OCI-LY7 (cell line): Measurements from ENCODE around the gene KLK15. TPM values are rescaled to one million over a fixed set of nuclear protein-coding genes. Genes with fewer than 3 reads are reported as not detected.
"Not testable (repeated sequence)": the region's sequence is repeated elsewhere in the genome, so short reads cannot be mapped to it uniquely, and the experiment has no call there.

Experiments used
- BruUV-seq: library from RNA; stranded (reverse); fragments of 400-500 nt; replicated peaks from 2 replicates; lab custom pipeline; 2021; lab: Mats Ljungman, UMichigan
- CTCF ChIA-PET: fragments of 300-600 bp; sonication (Branson Sonifier 250); formaldehyde crosslinking; loops from one replicate; lab custom pipeline; 2022; ENCODE audit warnings: antibody characterized with exemption; ENCODE audit not compliant: unreplicated experiment; lab: Charles Lee
- POLR2A ChIA-PET: fragments of 300-600 bp; sonication (Branson Sonifier 250); formaldehyde crosslinking; loops from one replicate; lab custom pipeline; 2022; ENCODE audit warnings: antibody characterized with exemption; lab: Charles Lee
- DNase-seq: peaks from one replicate; pipeline ENCODE4 v3.0.0-alpha.2; 2015; ENCODE audit warnings: low spot score
- H2AFZ ChIP-seq: fragments of 200-600 bp; sonication (generic), shearing (Covaris generic); 2 replicates; pipeline ENCODE4 v1.6.1; 2014; ENCODE audit warnings: mild to moderate bottlenecking, antibody characterized with exemption, low read length, moderate library complexity
- H3K27ac ChIP-seq: fragments of 200-600 bp; sonication (generic); 2 replicates; pipeline ENCODE4 v1.5.1; 2014; ENCODE audit warnings: mixed run types, low read depth, mild to moderate bottlenecking, moderate library complexity, low read length, inconsistent platforms; ENCODE audit not compliant: poor library complexity, severe bottlenecking
- H3K36me3 ChIP-seq: fragments of 200-600 bp; sonication (generic); 2 replicates; pipeline ENCODE4 v1.6.1; 2014; ENCODE audit warnings: mild to moderate bottlenecking, antibody characterized with exemption, low read length, moderate library complexity, mixed read lengths; ENCODE audit not compliant: insufficient read depth
- H3K4me1 ChIP-seq: fragments of 200-600 bp; sonication (generic); 2 replicates; pipeline ENCODE4 v1.5.1; 2014; ENCODE audit warnings: mild to moderate bottlenecking, low read length; ENCODE audit not compliant: insufficient read depth, poor library complexity, severe bottlenecking
- H3K4me2 ChIP-seq: fragments of 200-600 bp; sonication (generic); 2 replicates; pipeline ENCODE4 v1.6.1; 2014; ENCODE audit warnings: mild to moderate bottlenecking, low read length
- H3K4me3 ChIP-seq: fragments of 200-600 bp; sonication (generic); 2 replicates; pipeline ENCODE4 v1.5.1; 2014; ENCODE audit warnings: mild to moderate bottlenecking, low read depth, low read length; ENCODE audit not compliant: poor library complexity, severe bottlenecking
- H3K79me2 ChIP-seq: fragments of 200-600 bp; sonication (generic); 2 replicates; pipeline ENCODE4 v1.6.1; 2016; ENCODE audit warnings: low read depth, mild to moderate bottlenecking, low read length, moderate library complexity, mixed read lengths; ENCODE audit not compliant: insufficient read depth
- H3K9me2 ChIP-seq: fragments of 200-600 bp; sonication (generic); 2 replicates; pipeline ENCODE4 v1.6.1; 2016; ENCODE audit warnings: mild to moderate bottlenecking, low read length, mixed read lengths; ENCODE audit not compliant: insufficient read depth
- H3K9me3 ChIP-seq: fragments of 200-600 bp; sonication (generic); 2 replicates; pipeline ENCODE4 v1.6.1; 2014; ENCODE audit warnings: mild to moderate bottlenecking, mixed run types, low read length, mixed read lengths
- H4K20me1 ChIP-seq: fragments of 200-600 bp; sonication (generic); 2 replicates; pipeline ENCODE4 v1.6.1; 2014; ENCODE audit warnings: mild to moderate bottlenecking, antibody characterized with exemption, low read length, moderate library complexity, mixed read lengths; ENCODE audit not compliant: insufficient read depth
- EZH2phosphoT487 ChIP-seq: fragments of 200-600 bp; sonication (generic); IDR thresholded peaks from 2 replicates; pipeline ENCODE4 v1.6.1; 2018; ENCODE audit warnings: low read depth, borderline replicate concordance, mild to moderate bottlenecking, mixed run types, antibody characterized with exemption, low read length, moderate library complexity, mixed read lengths
- intact Hi-C: fragments of 100-400 bp; cut with micrococcal nuclease; formaldehyde crosslinking; loops from one replicate; pipeline ENCODE4 v1.10.0; 2022; ENCODE audit not compliant: unreplicated experiment
- total RNA-seq, 2 experiments: library from RNA; depleted of rRNA in 1 of 2; stranded (reverse); fragments of >200 nt in 1 of 2; shearing (Covaris generic) in 1 of 2; gene quantifications; 2 replicates each; pipeline ENCODE4 v1.2.3, GENCODE V29; 2014 to 2022
- TF ChIP-seq, protein P1 (sequence below): fragments of 200-600 bp; sonication (generic); conservative IDR thresholded peaks from 2 replicates; pipeline ENCODE4 v1.5.1; 2014; ENCODE audit warnings: mild to moderate bottlenecking, antibody characterized with exemption, low read length, moderate library complexity, mixed read lengths

Gene KLK15
- total RNA-seq, 2 experiments from 2014 or later: not detected

DNA sequence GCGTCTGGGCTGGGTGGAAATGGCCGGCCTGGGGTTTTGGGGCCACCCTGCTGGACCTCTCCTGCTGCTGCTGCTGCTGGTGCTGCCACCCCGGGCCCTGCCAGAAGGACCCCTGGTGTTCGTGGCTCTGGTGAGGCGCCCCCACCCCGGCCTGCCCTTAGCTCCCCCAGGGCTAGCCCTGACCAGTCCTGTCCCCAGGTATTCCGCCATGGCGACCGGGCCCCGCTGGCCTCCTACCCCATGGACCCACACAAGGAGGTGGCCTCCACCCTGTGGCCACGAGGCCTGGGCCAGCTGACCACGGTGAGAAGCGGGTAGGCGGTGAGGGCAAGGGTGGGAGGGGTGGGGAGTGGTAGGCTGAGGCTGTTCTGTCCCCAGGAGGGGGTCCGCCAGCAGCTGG is 43.0 kb downstream of the KLK15 start, which contains the start of gene ACP4:
Gene ACP4, plus strand, starts transcription at position 20 of the 400 bp plus-strand sequence. Its CDS starts 0 bp downstream, at position 20.
- Histone ChIP-seq H3K4me1 (peaks cover 8% of the 10 kb centered on the region), H3K9me3 (no peaks in the 10 kb centered on the region), H2AFZ (no peak within 1 kb of the TSS), H3K36me3 (peaks cover 5% of the 10 kb centered on the region), H3K4me2 (no peak within 1 kb of the TSS), H3K9me2 (no peaks in the 10 kb centered on the region), H3K79me2 (no peaks in the 10 kb centered on the region), H3K4me3 (no peak within 1 kb of the TSS), H4K20me1 (no peaks in the 10 kb centered on the region), H3K27ac (no peak within 1 kb of the TSS)
- no TSS peak for BruUV-seq
- intact Hi-C loops: no loop called here
- no peak for DNase-seq
- ChIA-PET POLR2A (no interaction called here), CTCF (no interaction called here)
- TF ChIP-seq, protein P1, sequence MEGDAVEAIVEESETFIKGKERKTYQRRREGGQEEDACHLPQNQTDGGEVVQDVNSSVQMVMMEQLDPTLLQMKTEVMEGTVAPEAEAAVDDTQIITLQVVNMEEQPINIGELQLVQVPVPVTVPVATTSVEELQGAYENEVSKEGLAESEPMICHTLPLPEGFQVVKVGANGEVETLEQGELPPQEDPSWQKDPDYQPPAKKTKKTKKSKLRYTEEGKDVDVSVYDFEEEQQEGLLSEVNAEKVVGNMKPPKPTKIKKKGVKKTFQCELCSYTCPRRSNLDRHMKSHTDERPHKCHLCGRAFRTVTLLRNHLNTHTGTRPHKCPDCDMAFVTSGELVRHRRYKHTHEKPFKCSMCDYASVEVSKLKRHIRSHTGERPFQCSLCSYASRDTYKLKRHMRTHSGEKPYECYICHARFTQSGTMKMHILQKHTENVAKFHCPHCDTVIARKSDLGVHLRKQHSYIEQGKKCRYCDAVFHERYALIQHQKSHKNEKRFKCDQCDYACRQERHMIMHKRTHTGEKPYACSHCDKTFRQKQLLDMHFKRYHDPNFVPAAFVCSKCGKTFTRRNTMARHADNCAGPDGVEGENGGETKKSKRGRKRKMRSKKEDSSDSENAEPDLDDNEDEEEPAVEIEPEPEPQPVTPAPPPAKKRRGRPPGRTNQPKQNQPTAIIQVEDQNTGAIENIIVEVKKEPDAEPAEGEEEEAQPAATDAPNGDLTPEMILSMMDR: no peak
- TF ChIP-seq EZH2phosphoT487: no peak

- H3K9me3 ChIP-seq: no peaks in the 10 kb centered on the region
- no peak for DNase-seq
- H4K20me1 ChIP-seq: no peaks in the 10 kb centered on the region
- ChIA-PET CTCF (no interaction called here), POLR2A (no interaction called here)
- no TSS peak for BruUV-seq
- H3K27ac ChIP-seq: no peak overlapping the region
- H3K4me1 ChIP-seq: no peaks in the 10 kb centered on the region
- no peak overlapping the region for H2AFZ ChIP-seq
- no peak for TF ChIP-seq EZH2phosphoT487
- TF ChIP-seq, protein P1: no peak
- no peak overlapping the region for H3K4me2 ChIP-seq
- no peak overlapping the region for H3K4me3 ChIP-seq
- H3K79me2 ChIP-seq: no peaks in the 10 kb centered on the region
- intact Hi-C loops: loop anchor here (10.0 kb wide), 1 partner anchor 421 kb away; the partner anchor contains the start of gene NAPSA
- H3K9me2 ChIP-seq: no peaks in the 10 kb centered on the region
- H3K36me3 ChIP-seq: no peaks in the 10 kb centered on the region
These were observed 48.0 kb downstream of the KLK15 start for GRCh38 chr19:50785329-50785728.

- Histone ChIP-seq H4K20me1 (no peaks in the 10 kb centered on the region), H3K79me2 (no peaks in the 10 kb centered on the region), H3K4me1 (no peaks in the 10 kb centered on the region), H3K27ac (no peak overlapping the region), H3K4me2 (no peak overlapping the region), H3K4me3 (no peak overlapping the region), H2AFZ (no peak overlapping the region), H3K36me3 (no peaks in the 10 kb centered on the region), H3K9me3 (no peaks in the 10 kb centered on the region), H3K9me2 (no peaks in the 10 kb centered on the region)
- intact Hi-C loops: loop anchor here (5.0 to 10.0 kb wide), 4 partner anchors 138 to 420 kb away; partner anchors contain the start of gene NAPSA
- no peak for DNase-seq
- no peak for TF ChIP-seq EZH2phosphoT487
- BruUV-seq: no TSS peak
- POLR2A ChIA-PET: interaction anchor here (0.6 kb wide), 1 partner anchor 131 kb away, joined by 3 read pairs; no protein-coding TSS in a partner anchor
- CTCF ChIA-PET: no interaction called here
These were observed 48.7 kb downstream of the KLK15 start for GRCh38 chr19:50784710-50785109.

GRCh38 chr19:50783848-50784152 is 49.6 kb downstream of the KLK15 start:
- H3K4me1 ChIP-seq, BruUV-seq, H3K36me3 ChIP-seq, H3K27ac ChIP-seq, CTCF ChIA-PET, H4K20me1 ChIP-seq, H3K4me3 ChIP-seq, H3K9me2 ChIP-seq, DNase-seq, H3K9me3 ChIP-seq, POLR2A ChIA-PET, H2AFZ ChIP-seq, H3K4me2 ChIP-seq, H3K79me2 ChIP-seq: not testable (repeated sequence)
- intact Hi-C loops: loop anchor here (1.0 to 10.0 kb wide), 6 partner anchors 78 to 419 kb away; partner anchors contain the start of gene NAPSA
